ENCODE data around the gene ROS1.

Gene ROS1

DNA sequence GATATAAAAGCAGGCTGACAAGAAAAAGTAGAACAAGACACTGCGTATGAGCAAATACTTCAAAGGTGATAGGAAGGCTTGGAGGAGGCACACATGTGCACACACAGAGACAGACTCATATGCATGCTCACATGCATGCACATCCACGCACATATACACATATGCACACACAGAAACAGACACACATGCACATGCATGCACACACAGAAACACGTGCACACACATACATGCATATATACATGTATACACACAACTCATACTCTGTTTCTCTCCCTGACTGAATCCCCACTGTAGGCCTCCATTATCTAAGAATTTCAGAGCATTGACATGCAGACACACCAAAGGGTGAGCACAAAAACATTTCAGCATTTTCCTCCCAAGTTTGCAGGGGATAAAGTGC is 116.7 kb downstream of the ROS1 start:
- no peak for DNase-seq (ENCODE audit: low read depth)

- no peak for DNase-seq (ENCODE audit: low read depth)
Measured at GRCh38 chr6:117307655-117308054, 118.1 kb downstream of the ROS1 start.

- DNase-seq (ENCODE audit: low read depth), result no peak
Measured at GRCh38 chr6:117306227-117306790, 119.4 kb downstream of the ROS1 start.

DNA sequence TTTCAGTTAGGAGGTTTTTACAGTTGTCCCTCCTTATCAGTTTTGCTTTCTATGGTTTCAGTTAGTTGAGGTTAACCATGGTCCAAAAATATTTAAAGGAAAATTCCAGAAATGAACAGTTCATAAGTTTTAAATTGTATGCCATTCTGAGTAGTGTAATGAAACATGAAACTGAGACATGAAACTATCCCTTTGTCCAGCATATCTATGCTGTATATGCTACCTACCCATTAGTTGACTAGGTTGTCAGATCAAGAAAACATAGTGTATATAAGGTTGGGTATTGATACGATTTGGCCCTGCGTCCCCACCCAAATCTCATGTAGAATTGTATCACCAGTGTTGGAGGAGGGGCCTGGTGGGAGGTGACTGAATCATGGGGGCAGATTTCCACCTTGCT is 121.3 kb downstream of the ROS1 start:
- DNase-seq (ENCODE audit: low read depth), result no peak

DNA sequence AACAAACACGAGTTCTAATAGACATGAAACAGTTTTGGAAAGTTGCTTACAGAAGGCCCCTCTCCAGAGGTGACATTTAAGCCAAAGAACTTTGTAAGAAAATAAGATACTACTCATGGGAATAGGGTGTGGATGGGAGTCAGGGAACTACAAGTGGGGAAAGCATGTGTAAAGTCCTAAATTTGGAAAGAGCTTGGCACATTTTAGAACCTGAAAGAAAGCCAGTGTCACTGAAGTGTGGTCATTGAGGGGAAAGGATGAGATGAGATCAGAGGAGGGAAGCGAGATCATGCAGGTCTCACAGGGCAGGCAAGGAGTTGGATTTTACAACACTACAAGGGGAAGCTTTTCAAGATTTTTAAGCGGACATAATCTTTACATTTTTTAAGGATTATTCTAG is 122.4 kb downstream of the ROS1 start:
- no peak for DNase-seq (ENCODE audit: low read depth)

DNA sequence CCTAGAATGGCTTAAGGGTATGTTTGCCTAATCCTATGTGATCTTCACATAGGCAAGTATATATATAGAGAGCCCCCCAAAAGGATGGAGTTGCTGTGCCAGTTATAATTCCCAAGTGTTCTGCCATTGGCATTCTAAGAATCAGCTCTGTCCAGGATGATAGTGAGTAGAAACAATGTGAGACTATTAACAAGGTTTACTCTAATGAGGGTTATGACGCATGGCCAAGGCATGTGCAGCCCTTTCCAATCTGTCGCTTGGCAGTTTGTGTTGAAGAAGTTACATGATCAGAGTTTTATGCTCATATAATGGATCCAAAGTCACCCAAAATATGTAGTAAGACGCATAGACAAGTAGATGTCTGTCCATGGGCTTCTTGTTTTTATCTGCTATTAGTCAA is 126.8 kb downstream of the ROS1 start:
- peak; percentile 3 for DNase-seq (ENCODE audit: low read depth)

DNA sequence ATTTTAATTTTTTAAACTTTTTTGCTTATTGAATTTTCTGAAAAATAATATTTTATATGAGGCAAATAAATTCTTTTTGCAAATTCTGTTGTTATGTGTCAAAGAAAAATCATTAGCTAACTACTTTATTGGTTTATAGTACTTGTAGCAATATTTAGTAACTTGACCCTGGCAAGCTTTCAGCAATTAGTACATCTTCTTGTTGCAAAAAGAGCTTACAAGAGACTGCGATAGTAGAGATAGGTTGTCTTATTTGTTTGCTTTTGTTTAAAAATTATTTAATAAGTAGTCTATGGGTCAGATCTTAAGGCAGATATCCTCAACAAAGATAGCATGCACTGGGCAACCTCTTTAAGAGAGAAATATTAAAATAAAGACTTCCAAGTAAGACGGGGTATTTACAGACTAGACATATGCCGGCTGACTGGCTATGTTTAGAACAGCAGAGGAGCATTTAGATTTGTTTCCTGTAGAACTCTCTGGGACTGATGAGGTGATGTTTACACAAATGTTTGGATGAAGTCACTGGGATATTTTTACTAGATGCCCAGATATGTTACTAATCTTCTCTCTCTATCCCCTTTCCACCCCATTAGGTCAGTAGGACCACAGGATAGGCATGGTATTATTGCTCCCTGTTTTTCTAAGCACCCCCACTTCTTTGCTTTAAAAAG is 135.4 kb downstream of the ROS1 start:
- no peak for DNase-seq (ENCODE audit: low read depth)

GRCh38 chr6:117288083-117288715 is 137.5 kb downstream of the ROS1 start:
- no peak for DNase-seq (ENCODE audit: low read depth)

DNA sequence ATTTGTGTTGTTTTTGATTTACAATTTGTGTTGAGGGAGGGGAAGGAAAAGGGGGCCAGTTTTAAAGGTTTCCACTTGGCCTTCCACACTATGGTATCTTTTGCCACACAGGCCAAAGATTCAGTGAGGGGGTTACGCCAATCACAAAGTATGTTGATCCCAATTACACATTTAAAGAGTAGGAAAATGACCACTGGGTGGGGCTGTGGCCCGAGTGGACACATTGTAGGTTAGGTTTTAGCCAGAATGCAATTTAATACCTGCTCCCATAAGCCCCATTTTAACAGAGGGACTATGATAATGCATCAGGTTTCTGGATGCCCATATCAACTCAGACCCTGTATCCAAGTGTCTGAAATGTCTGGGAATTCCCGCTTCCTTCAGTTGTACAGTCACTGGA is 144.8 kb downstream of the ROS1 start:
- DNase-seq (ENCODE audit: low read depth), result peak; percentile 9

DNA sequence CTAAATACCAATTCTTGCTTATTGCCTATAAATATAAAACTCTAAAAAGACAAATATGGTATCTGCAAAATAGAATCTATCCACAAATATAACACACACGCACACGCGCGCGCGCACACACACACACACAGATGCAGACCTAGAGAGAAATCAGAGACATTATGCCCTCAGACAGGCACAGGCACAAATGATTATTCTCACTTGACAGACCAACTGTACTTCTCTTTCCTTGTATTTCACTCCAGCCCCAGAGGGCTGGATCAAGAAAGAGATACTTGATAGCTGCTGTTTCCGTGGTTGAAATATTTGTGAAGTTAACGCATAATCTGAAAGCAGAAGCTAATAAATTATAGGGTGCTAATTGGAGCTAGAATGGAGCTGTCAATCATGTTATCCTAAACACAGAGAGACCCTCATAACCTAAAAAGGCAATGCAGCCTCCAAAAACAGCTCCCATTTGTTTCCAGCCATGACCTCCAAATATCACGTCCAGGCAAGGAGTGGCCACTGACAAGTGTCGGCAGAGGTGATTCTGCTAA is 148.9 kb downstream of the ROS1 start:
- no peak for DNase-seq (ENCODE audit: low read depth)

DNA sequence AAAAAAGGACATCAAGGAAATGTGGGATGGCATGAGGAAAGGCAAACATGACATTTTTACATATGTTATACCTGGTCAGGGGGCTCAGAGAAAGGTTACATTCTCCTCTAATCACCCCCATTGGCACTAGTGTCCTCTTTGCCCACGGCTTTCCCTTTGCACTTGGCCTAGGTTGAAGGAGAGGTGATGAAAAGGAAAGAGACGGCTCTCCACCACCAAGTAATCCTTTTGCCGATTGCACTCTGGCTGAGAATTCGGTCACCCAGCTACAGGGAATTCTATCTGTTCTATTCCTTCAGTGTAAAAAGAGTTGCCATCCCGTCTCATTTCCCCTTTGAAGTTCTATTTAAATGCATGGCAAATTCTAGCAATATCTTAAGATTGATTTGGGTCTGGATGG is 150.0 kb downstream of the ROS1 start:
- DNase-seq (ENCODE audit: low read depth), result no peak

- no peak for DNase-seq (ENCODE audit: low read depth)
Measured at GRCh38 chr6:117275205-117275604, 150.5 kb downstream of the ROS1 start.

DNA sequence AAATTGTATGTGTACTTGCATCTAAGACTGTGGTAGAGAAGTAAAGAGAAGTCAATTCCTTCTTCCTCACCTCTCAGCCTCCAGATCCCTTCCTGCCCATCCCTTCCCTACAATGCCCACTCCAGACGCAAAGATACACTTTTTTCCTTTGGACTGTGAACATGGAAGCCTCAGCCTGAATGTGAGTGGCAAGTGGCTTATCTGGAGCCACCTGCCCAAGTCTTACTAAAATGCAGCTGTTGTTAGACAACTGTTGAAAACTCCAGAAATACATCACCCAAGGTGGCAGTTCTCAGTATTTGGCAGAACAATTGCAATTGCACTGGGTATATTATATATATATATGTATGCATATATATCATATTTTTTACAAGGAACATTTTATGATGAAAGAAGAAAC is 152.9 kb downstream of the ROS1 start:
- no peak for DNase-seq (ENCODE audit: low read depth)

DNA sequence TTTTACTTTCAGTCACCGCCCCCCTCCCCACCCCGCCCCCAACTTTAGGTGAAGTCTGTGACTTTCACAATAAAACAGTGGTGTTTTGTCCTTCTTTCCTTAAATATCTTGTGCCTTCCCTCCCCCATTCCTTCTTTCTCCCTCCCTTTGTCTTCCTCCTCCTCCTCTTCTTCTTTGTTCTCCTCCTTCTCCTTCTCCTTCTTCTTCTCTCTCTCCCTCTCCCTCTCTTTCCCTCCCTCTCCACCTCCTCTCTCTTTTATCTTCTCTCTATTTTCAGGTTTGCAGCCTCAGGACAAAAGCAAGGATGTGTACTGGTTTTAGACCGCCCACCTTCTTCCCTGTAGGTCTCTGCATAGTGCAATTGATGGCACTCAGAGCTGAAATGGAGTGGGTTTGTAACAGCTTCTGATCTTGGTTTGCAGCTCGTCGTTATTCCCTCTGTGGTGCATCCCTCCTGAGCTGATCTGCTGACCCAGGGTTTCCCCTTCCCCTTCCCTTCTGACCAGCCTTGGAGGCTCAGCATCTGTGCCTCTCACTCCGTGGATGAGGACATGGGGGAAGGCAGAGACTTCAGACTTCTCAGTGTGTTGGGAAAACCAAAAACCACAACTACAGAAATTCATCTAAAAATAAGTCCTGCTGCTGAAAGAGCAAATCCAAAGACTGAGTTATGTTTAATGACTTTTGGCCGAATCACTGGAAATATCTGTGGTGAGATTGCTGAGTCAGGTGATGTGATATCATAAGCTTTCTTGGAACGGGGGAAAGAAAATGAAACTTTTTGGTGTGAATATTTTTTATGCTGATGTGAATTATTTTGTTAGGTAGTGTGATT is 153.5 kb downstream of the ROS1 start:
- no peak for DNase-seq (ENCODE audit: low read depth)

- no peak for DNase-seq (ENCODE audit: low read depth)
Measured at GRCh38 chr6:117270843-117271507, 154.8 kb downstream of the ROS1 start.

DNA sequence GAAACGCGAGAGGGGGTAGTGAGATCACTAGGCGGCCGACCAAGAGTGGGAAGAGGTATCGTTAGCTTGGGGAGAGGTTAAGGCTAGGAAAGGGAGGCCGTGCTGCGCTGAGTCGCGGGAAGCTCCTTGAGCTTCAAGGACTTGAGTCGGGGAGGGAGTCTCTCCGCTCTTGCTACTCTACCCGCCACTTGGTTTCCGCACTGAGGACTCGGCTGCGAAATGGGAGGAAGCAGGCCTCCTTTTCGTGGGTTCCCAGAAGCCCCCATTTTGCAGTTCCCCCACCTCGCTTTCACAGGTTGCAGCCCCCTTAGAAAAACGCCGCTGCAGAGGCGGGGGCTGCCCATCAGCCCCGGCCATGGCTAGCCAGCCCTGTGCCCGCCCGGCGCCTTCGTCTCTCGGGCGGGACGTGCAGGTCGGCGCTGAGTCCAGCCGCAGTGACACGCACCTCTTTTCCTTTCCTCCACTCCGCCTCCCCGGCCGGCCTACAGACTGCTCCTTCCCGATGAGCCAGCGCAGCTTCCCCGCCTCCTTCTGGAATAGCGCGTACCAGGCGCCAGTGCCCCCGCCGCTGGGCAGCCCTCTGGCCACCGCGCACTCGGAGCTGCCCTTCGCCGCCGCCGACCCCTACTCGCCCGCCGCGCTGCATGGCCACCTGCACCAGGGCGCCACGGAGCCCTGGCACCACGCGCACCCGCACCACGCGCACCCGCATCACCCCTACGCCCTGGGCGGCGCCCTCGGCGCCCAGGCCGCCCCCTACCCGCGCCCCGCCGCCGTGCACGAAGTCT is 155.5 kb downstream of the ROS1 start:
- DNase-seq (ENCODE audit: low read depth), result peak; percentile 8

DNA sequence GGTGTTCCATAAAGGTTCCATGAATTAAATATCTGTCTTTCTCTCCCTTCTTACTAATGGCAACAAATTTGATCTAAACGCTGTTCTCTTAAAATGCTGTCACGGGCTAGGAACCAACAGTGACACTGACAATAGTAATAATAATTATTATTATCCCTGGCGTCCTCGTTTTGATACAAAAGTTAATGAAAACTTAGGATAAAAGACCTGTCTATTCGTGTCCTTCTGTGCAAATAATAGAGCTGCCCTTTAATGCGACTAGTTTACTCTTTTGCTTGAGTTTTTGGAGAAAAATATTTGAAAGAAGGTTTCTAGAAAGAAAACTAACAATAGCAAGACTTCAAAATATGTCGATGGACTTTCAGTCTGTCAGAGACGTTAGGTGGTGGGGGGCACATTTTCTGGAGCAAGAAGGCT is 156.1 kb downstream of the ROS1 start:
- DNase-seq (ENCODE audit: low read depth), result no peak

- DNase-seq (ENCODE audit: low read depth), result no peak
Measured at GRCh38 chr6:117268924-117269323, 156.8 kb downstream of the ROS1 start.

- DNase-seq (ENCODE audit: low read depth), result no peak
Measured at GRCh38 chr6:117267766-117268534, 157.8 kb downstream of the ROS1 start.

DNA sequence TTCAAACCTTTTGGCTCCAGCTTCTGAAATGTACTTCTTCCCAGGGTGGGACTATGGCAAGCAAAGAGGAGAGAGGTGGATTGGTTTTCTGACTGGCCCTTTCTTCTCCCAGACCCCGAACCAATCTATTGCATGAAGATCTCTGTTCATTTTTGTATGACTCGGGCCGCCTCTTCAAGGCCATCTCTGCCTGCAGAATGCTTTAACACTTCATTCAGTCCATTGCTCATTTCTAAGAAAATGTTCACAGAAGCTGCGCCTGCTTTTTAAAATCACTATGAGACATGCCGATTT is 158.7 kb downstream of the ROS1 start:
- no peak for DNase-seq (ENCODE audit: low read depth)

All from EH (cell line).